ENCODE measurements around the gene CHST14. TPM values are rescaled to one million over a fixed set of nuclear protein-coding genes. Genes with fewer than 3 reads are reported as not detected.
"Not testable (repeated sequence)": the region's sequence is repeated elsewhere in the genome, so short reads cannot be mapped to it uniquely, and the experiment has no call there.

Gene CHST14
- total RNA-seq, 4 donors from 2014 or later: 2.9 to 8.8 (median 4.1) TPM; not detected in 1

DNA sequence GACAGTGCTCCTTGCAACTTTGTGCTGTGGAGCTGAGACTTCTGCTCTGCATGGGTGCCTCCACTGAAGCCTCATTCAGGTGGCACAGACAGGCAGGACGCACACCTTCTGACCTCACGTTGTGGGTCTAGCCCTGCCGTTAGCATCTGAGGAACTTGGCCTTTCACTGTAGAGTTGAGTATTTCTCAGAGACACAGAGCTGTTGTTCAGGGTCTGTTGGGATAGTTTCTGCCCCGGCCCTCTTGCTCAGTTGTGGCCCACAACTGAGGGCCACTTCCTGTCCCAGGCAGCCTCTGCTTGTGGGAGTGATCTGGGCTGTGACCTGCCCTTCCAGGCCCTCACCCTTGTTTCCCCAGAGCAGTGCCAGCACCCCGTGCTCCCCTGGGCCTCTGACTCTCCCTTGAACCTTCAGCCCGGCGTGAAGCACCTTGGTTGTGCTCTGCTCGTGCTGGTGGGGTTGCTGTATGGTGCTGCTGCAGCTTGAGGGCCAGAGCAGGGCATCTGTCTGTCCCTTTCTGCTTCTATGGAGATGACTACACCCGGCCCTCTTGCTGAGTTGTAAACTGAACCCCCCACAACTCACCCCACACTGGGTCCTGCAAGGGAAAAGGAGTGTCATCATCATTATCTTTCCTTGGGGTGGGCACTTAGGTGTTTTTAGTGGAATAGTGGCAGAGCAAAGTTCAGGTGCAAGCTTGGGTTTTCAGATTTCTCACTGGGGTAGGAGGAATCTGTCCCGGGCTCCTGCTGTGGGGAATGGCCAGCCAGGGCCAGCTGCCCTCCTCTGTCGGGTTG is 18.3 kb upstream of the CHST14 start:
- Histone ChIP-seq H3K27ac (peak overlapping the region; percentile 31 to 78 (median 64)), H3K4me3 (no peak overlapping the region), H3K4me1 (peaks cover 22 to 73% (median 41%) of the 10 kb centered on the region in 4 donors), H3K9me3 (no peaks in the 10 kb centered on the region), H3K27me3 (no peaks in the 10 kb centered on the region), H3K36me3 (no peaks in the 10 kb centered on the region)
- no peak for DNase-seq
- intact Hi-C loops (cut with DNase I; ENCODE audit: low total_unique reads) (no loop called here), in situ Hi-C loops (cut with MboI; ENCODE audit: low pct_ligation_motif_present in 1 of 4, low pct_unique_long_range_greater_than_20kb in 1 of 4, low sequenced_read_pairs in 3 of 4) (no loop called here)
- TF ChIP-seq POLR2AphosphoS5 (IDR thresholded peaks at IDR 0.05) (no peak), EP300 (IDR thresholded peaks at IDR 0.05; ENCODE audit: low read depth) (no peak)
- WGBS, 2 donors (ENCODE audit: low coverage in 1 of 2): 65% methylated on average over 9 of the region's 11 CpGs; no CpG with 5 or more reads in 1 of the 2 donors

- H3K4me1 ChIP-seq: peaks cover 22 to 71% (median 41%) of the 10 kb centered on the region in 4 donors
- intact Hi-C loops (cut with DNase I; ENCODE audit: low total_unique reads); H3K36me3 ChIP-seq; H3K9me3 ChIP-seq; in situ Hi-C loops (cut with MboI; ENCODE audit: low pct_ligation_motif_present in 1 of 4, low pct_unique_long_range_greater_than_20kb in 1 of 4, low sequenced_read_pairs in 3 of 4); DNase-seq; H3K27ac ChIP-seq; H3K4me3 ChIP-seq; H3K27me3 ChIP-seq: not testable (repeated sequence)
- WGBS, 2 donors (ENCODE audit: low coverage in 1 of 2): 52 to 71% methylated on average over 1 to 3 of the region's 3 CpGs
Observed at GRCh38 chr15:40453941-40454340, 16.8 kb upstream of the CHST14 start.

- TF ChIP-seq EP300 (IDR thresholded peaks at IDR 0.05; ENCODE audit: low read depth) (no peak), POLR2AphosphoS5 (IDR thresholded peaks at IDR 0.05) (no peak), POLR2A (IDR thresholded peaks at IDR 0.05) (no peak)
- TF ChIP-seq, protein P1, sequence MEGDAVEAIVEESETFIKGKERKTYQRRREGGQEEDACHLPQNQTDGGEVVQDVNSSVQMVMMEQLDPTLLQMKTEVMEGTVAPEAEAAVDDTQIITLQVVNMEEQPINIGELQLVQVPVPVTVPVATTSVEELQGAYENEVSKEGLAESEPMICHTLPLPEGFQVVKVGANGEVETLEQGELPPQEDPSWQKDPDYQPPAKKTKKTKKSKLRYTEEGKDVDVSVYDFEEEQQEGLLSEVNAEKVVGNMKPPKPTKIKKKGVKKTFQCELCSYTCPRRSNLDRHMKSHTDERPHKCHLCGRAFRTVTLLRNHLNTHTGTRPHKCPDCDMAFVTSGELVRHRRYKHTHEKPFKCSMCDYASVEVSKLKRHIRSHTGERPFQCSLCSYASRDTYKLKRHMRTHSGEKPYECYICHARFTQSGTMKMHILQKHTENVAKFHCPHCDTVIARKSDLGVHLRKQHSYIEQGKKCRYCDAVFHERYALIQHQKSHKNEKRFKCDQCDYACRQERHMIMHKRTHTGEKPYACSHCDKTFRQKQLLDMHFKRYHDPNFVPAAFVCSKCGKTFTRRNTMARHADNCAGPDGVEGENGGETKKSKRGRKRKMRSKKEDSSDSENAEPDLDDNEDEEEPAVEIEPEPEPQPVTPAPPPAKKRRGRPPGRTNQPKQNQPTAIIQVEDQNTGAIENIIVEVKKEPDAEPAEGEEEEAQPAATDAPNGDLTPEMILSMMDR (IDR thresholded peaks at IDR 0.05): no peak
- intact Hi-C loops (cut with DNase I; ENCODE audit: low total_unique reads) (no loop called here), in situ Hi-C loops (cut with MboI; ENCODE audit: low pct_ligation_motif_present in 1 of 4, low pct_unique_long_range_greater_than_20kb in 1 of 4, low sequenced_read_pairs in 3 of 4) (no loop called here)
- Histone ChIP-seq H3K4me1 (peaks cover 22 to 66% (median 41%) of the 10 kb centered on the region in 4 donors), H3K9me3 (no peaks in the 10 kb centered on the region), H3K4me3 (no peak overlapping the region), H3K27me3 (no peaks in the 10 kb centered on the region), H3K27ac (no peak overlapping the region), H3K36me3 (peaks cover 0 to 7% (median 0%) of the 10 kb centered on the region in 4 donors)
- WGBS, 2 donors (ENCODE audit: low coverage in 1 of 2): 64% methylated on average over 9 of the region's 9 CpGs; no CpG with 5 or more reads in 1 of the 2 donors
- DNase-seq: no peak
Observed at GRCh38 chr15:40454904-40455391, 15.8 kb upstream of the CHST14 start.

DNA sequence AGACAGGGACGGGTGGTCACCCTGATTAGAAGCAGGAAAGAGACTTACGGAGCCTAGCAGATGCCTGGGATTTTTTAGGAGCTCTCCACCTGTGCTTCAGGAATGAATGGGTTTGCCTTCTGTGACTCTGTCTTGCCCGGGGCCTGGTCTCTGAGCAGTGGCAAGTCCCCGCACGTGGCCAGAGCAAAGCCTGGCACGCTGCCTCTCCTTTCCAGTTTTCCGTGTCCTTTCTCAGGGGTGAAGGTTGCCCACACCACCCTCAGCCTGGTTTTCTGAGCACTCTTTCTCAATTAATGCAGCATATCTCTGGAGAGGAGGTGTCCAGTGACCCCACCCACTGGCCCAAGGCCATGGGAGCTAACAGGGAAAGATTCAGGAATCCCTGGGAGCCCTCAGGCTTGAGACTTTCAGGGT is 14.5 kb upstream of the CHST14 start:
- H3K4me3 ChIP-seq: no peak overlapping the region
- intact Hi-C loops (cut with DNase I; ENCODE audit: low total_unique reads): no loop called here

DNA sequence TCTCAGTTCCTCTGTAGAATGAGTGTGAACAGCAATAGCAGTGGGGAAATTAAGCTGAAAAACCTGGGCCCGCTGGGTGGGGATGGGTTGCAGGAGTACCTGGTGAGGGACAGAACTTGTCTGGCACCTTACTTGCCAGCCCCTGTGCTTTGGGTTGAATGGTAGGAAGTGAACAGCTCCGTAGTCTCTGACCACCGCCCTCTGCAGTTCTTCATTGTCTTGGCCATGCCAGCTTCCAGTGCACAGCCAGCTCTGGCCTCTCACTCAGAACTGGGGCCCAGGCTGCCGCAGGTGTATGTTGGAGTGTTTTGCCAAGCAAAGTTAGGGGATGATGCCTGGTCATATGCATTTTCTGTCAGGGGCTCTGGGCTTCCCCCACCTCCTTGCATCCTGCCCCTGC is 14.0 kb upstream of the CHST14 start:
- intact Hi-C loops (cut with DNase I; ENCODE audit: low total_unique reads) (no loop called here), in situ Hi-C loops (cut with MboI; ENCODE audit: low pct_ligation_motif_present in 1 of 4, low pct_unique_long_range_greater_than_20kb in 1 of 4, low sequenced_read_pairs in 3 of 4) (no loop called here)
- WGBS, 2 donors (ENCODE audit: low coverage in 1 of 2): 79% methylated on average over 4 of the region's 4 CpGs; no CpG with 5 or more reads in 1 of the 2 donors
- Histone ChIP-seq H3K36me3 (peaks cover 0 to 7% (median 0%) of the 10 kb centered on the region in 4 donors), H3K4me3 (no peak overlapping the region), H3K9me3 (no peaks in the 10 kb centered on the region), H3K27me3 (no peaks in the 10 kb centered on the region), H3K4me1 (peaks cover 18 to 53% (median 34%) of the 10 kb centered on the region in 4 donors), H3K27ac (no peak overlapping the region)
- TF ChIP-seq, protein P1 (IDR thresholded peaks at IDR 0.05): no peak
- TF ChIP-seq EP300 (IDR thresholded peaks at IDR 0.05; ENCODE audit: low read depth) (no peak), POLR2A (IDR thresholded peaks at IDR 0.05) (no peak), POLR2AphosphoS5 (IDR thresholded peaks at IDR 0.05) (no peak)
- no peak for DNase-seq

More for the DNA sequence above, 14.5 kb upstream of the CHST14 start:
- Histone ChIP-seq H3K36me3 (peaks cover 0 to 7% (median 0%) of the 10 kb centered on the region in 4 donors), H3K9me3 (no peaks in the 10 kb centered on the region), H3K27ac (no peak overlapping the region), H3K27me3 (no peaks in the 10 kb centered on the region), H3K4me1 (peaks cover 20 to 57% (median 38%) of the 10 kb centered on the region in 4 donors)
- WGBS, 2 donors (ENCODE audit: low coverage in 1 of 2): 80% methylated on average over 7 of the region's 7 CpGs; no CpG with 5 or more reads in 1 of the 2 donors
- no peak for DNase-seq
- in situ Hi-C loops (cut with MboI; ENCODE audit: low pct_ligation_motif_present in 1 of 4, low pct_unique_long_range_greater_than_20kb in 1 of 4, low sequenced_read_pairs in 3 of 4): no loop called here
- TF ChIP-seq EP300 (IDR thresholded peaks at IDR 0.05; ENCODE audit: low read depth) (no peak), POLR2AphosphoS5 (IDR thresholded peaks at IDR 0.05) (no peak), POLR2A (IDR thresholded peaks at IDR 0.05) (no peak)
- TF ChIP-seq, protein P1 (IDR thresholded peaks at IDR 0.05): no peak

All from transverse colon (tissue), 4 donors.